Sigmoid colon (tissue), 7 donors: Measurements from ENCODE around the gene LINGO1. TPM values are rescaled to one million over a fixed set of nuclear protein-coding genes. Genes with fewer than 3 reads are reported as not detected.

Experiments used
- DNase-seq: peaks from one replicate; pipeline ENCODE4 v3.0.0-alpha.2; 2019
- H3K27ac ChIP-seq, 4 donors: fragments of 200-600 bp; sonication (generic); one replicate each; pipeline ENCODE4 v1.5.1; 2016 to 2019; ENCODE audit warnings: mild to moderate bottlenecking in 1 of 4
- H3K27me3 ChIP-seq, 3 donors: fragments of 200-600 bp; sonication (generic); one replicate each; pipeline ENCODE4 v1.5.1; 2019; ENCODE audit warnings: mild to moderate bottlenecking in 1 of 3
- H3K36me3 ChIP-seq, 4 donors: fragments of 200-600 bp; sonication (generic); one replicate each; pipeline ENCODE4 v1.5.1; 2016 to 2019
- H3K4me1 ChIP-seq, 4 donors: fragments of 200-600 bp; sonication (generic); one replicate each; pipeline ENCODE4 v1.5.1; 2017 to 2019
- H3K4me3 ChIP-seq, 4 donors: fragments of 200-600 bp; sonication (generic); one replicate each; pipeline ENCODE4 v1.5.1; 2017 to 2019; ENCODE audit warnings: mild to moderate bottlenecking in 2 of 4, moderate library complexity in 1 of 4
- H3K9me3 ChIP-seq, 4 donors: fragments of 200-600 bp in 3 of 4; sonication (generic) in 3 of 4; one replicate each; pipeline versions ENCODE4 v1.5.1 to v1.6.1; 2013 to 2019
- CTCF ChIP-seq, 4 experiments: fragments of 450-650 bp in 3 of 4; fragments of 200-600 bp in 1 of 4; IDR thresholded peaks; one replicate each; pipeline ENCODE4 v1.5.1; 2016 to 2019; ENCODE audit warnings: antibody characterized with exemption in 4 of 4, mild to moderate bottlenecking in 3 of 4, moderate library complexity in 2 of 4
- EP300 ChIP-seq, 4 donors: sonication (generic); formaldehyde crosslinking; IDR thresholded peaks; one replicate each; pipeline ENCODE4 v1.6.1; 2017; ENCODE audit warnings: antibody characterized with exemption in 4 of 4
- POLR2A ChIP-seq, 2 donors: fragments of 450-650 bp; IDR thresholded peaks; one replicate each; pipeline ENCODE4 v1.6.1; 2016; ENCODE audit warnings: antibody characterized with exemption in 2 of 2, mild to moderate bottlenecking in 2 of 2, moderate library complexity in 2 of 2
- POLR2AphosphoS5 ChIP-seq, 4 donors: sonication (generic); formaldehyde crosslinking; IDR thresholded peaks; one replicate each; pipeline ENCODE4 v1.6.1; 2017; ENCODE audit warnings: antibody characterized with exemption in 4 of 4
- WGBS, 2 donors: extraction: QIAGEN DNeasy Blood & Tissue Kit; methylation state at CpG; one replicate each; pipeline ENCODE4 v1.1.7; 2013; 5-methylcytosine and 5-hydroxymethylcytosine counted together
- intact Hi-C: fragments of 100-400 bp; cut with DNase I; formaldehyde crosslinking; loops from one replicate; pipeline ENCODE4 v1.15.1; 2023
- polyA plus RNA-seq, 3 donors: library from polyadenylated mRNA; stranded (reverse); fragments of 200-250 nt; gene quantifications; one replicate each; pipeline ENCODE4 v1.2.3, GENCODE V29; 2013
- total RNA-seq, 4 donors: library from RNA; depleted of rRNA; stranded (reverse); fragments of >200 nt; gene quantifications; one replicate each; pipeline ENCODE4 v1.1.0, GENCODE V29; 2016
- donor health status: healthy with polysubstance abuse.
- donor health status: Bipolar disorder and iron deficiency.
- donor health status: healthy.

The LINGO1 gene
- total and polyA plus RNA-seq, 7 donors: under 0.01 to 3.9 (median 0.68) TPM

DNA sequence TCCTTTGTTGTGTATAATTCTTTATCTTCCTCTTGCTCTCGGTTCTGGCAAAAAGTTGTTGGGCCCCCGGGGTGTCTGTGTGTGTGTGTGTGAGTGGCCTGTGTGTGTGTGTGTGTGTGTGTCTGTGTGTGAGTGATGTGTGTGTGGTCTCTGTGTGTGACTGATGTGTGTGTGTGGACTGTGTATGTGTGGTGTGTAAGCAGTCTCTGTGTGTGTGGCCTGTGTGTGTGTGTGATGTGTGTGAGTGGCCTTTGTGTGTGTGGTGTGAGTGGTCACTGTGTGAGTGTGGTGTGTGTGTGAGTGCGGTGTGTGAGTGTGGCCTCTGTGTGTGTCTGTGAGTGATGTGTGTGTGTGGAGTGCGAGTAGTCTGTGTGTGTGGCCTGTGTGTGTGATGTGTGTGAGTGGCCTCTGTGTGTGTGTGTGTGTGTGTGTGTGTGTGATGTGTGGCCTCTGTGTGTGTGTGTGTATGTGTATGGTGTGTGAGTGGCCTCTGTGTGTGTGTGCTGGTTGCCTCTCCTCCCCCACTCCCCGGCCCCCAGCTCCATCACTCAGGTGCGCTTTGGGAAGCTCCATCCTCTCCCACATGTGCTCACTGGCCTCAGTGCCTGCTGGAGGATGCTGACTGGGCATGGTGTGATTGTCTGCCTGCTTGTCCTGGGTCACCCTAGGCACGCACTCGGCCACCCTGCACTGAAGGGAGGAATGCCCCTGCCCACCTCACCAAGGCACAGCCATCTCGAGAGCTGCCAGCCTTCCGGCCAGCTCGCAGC, 8.8 kb downstream of the LINGO1 start:
- 84 to 88% methylated on average over 11 of the region's 11 CpGs for WGBS, 2 donors
- no peak overlapping the region for H3K4me3 ChIP-seq
- intact Hi-C loops: no loop called here
- TF ChIP-seq EP300 (IDR thresholded peaks at IDR 0.05) (no peak), CTCF (IDR thresholded peaks at IDR 0.05) (no peak), POLR2AphosphoS5 (IDR thresholded peaks at IDR 0.05) (no peak), POLR2A (IDR thresholded peaks at IDR 0.05) (no peak)
- H3K27ac ChIP-seq: no peak overlapping the region
- no peaks in the 10 kb centered on the region for H3K4me1 ChIP-seq
- H3K36me3 ChIP-seq: no peaks in the 10 kb centered on the region
- no peak for DNase-seq
- H3K9me3 ChIP-seq: no peaks in the 10 kb centered on the region
- peaks cover 0 to 3% (median 0%) of the 10 kb centered on the region in 3 donors for H3K27me3 ChIP-seq

DNA sequence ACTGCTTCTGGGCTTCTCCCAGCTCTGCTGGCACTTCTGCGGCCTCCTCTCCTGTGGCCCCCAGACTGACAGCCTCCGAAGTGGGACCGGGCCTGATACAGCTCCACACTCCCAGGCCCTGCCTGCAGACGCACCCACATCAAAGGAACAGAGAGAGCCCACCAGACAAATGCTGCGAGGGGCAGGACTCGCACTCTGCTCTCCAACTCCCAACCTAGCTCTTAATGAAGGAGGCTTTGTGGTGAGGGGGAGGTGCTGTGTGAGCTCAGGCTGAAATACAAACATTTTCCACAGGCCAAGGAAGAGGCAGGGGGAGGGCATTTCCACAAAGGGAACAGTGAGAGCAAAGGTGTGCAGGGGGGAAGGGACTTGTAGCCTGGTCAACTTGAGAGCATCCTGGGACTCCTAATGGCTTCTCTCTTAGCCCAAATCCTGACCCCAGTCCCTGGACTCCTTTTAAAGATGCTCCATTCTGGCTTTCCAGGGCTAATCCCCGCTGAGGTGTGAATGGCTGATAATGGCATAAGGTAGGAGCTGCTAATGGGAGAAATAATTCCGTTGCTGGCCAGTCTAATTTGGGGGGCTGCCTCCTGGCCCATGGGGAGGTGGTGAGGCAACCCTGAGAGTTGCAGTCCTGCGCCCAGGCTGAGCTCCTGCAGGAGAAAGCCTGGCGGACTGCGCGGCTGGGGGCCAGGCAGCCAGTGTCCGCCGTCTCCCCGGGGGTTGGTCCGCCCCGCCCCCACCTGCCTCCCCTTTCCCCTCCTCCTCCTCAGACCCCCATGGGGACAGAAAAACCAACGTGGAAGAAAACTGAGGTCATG, 9.6 kb downstream of the LINGO1 start:
- intact Hi-C loops: no loop called here

GRCh38 chr15:77622209-77622933, 10.3 kb downstream of the LINGO1 start:
- intact Hi-C loops: no loop called here
- TF ChIP-seq POLR2A (IDR thresholded peaks at IDR 0.05) (no peak), CTCF (IDR thresholded peaks at IDR 0.05) (no peak), EP300 (IDR thresholded peaks at IDR 0.05) (no peak), POLR2AphosphoS5 (IDR thresholded peaks at IDR 0.05) (no peak)
- Histone ChIP-seq H3K4me1 (no peaks in the 10 kb centered on the region), H3K4me3 (no peak overlapping the region), H3K27me3 (no peaks in the 10 kb centered on the region), H3K36me3 (no peaks in the 10 kb centered on the region), H3K9me3 (no peaks in the 10 kb centered on the region), H3K27ac (no peak overlapping the region)
- WGBS, 2 donors: 77 to 78% methylated on average over 22 of the region's 22 CpGs
- DNase-seq: no peak

More for the DNA sequence above, 9.6 kb downstream of the LINGO1 start:
- no peaks in the 10 kb centered on the region for H3K4me1 ChIP-seq
- H3K27ac ChIP-seq: no peak overlapping the region
- DNase-seq: no peak
- TF ChIP-seq CTCF (IDR thresholded peaks at IDR 0.05) (no peak), POLR2AphosphoS5 (IDR thresholded peaks at IDR 0.05) (no peak), EP300 (IDR thresholded peaks at IDR 0.05) (no peak), POLR2A (IDR thresholded peaks at IDR 0.05) (no peak)
- no peak overlapping the region for H3K4me3 ChIP-seq
- H3K36me3 ChIP-seq: no peaks in the 10 kb centered on the region
- no peaks in the 10 kb centered on the region for H3K9me3 ChIP-seq
- no peaks in the 10 kb centered on the region for H3K27me3 ChIP-seq
- 84 to 85% methylated on average over 18 of the region's 18 CpGs for WGBS, 2 donors

DNA sequence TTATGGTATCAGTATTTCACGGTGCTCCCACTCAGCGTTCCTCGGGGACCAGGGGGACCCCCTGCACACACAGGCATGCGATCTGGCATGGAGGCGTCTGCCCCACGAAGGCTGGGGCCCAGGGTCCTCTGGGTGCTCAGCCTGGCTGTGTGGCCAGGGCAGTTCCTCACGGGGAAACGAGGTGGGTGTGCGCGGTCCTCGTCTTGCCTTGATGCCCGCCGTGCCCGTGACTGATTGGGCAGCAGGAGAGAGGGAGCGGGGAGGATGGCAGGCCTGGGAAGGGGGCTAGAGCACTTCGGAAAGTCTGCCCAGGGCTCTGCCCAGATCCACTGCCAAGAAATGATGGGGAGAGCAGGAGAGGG, 10.9 kb downstream of the LINGO1 start:
- WGBS, 2 donors: 87% methylated on average over 16 of the region's 16 CpGs
- Histone ChIP-seq H3K27ac (no peak overlapping the region), H3K4me1 (no peaks in the 10 kb centered on the region), H3K4me3 (no peak overlapping the region), H3K36me3 (no peaks in the 10 kb centered on the region), H3K27me3 (no peaks in the 10 kb centered on the region), H3K9me3 (no peaks in the 10 kb centered on the region)
- intact Hi-C loops: no loop called here
- TF ChIP-seq EP300 (IDR thresholded peaks at IDR 0.05): no peak
- DNase-seq: no peak
